ENCODE data around the gene HMGCLL1. TPM values are rescaled to one million over a fixed set of nuclear protein-coding genes. Genes with fewer than 3 reads are reported as not detected.

The HMGCLL1 gene
- total RNA-seq, 2 donors from 2014 or later: 0.14 to 0.42 TPM

DNA sequence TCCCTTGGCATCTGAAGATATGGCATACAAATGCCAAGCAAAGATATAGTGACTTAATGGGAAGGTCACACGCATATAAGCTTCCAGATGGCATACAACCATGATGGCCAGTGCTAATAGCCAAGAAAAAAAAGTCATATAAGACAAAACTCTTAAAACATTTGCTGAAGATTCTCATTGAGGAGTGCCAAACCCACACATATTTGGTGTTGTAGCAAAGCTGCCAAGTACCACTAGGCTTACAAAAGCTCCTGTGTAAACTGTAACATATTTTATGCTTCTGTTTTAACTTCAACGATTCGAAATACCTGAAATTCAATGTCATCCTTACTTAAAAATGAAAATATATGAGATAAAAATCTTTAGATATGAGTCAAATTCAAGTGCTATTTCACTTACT lies 123.0 kb downstream of the HMGCLL1 start:
- intact Hi-C loops (cut with DNase I): no loop called here
- DNase-seq (ENCODE audit: low spot score): no peak

DNA sequence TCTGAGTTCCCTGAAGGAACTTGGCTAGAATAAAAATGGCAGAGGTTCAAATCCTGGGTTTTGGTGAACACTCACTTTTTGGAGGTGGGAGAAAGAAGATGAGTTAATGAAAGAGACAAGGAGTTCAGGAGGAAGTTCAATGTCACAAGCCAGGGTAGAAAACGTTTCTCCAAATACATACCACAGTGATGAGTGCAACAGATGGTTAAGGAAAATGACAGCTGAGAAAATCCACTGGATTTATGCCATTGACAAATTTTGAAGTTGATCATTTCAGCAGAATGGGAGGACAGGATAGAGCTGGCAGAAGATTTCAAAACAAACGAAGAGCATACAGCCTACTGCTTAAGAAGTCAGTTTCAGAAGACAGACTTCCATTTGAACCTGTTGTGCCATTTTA lies 129.0 kb downstream of the HMGCLL1 start:
- intact Hi-C loops (cut with DNase I): no loop called here
- no peak for DNase-seq (ENCODE audit: low spot score)

GRCh38 chr6:55449225-55449624 lies 129.8 kb downstream of the HMGCLL1 start:
- intact Hi-C loops (cut with DNase I): loop anchor here in 1 of 2 donors (10.0 kb wide), 1 partner anchor 506 kb away; no protein-coding TSS in a partner anchor
- no peak for DNase-seq (ENCODE audit: low spot score)

- no peak for DNase-seq (ENCODE audit: low spot score)
- intact Hi-C loops (cut with DNase I): loop anchor here in 1 of 2 donors (10.0 kb wide), 1 partner anchor 506 kb away; no protein-coding TSS in a partner anchor
Measured at GRCh38 chr6:55448451-55448850, 130.5 kb downstream of the HMGCLL1 start.

GRCh38 chr6:55447891-55448290 lies 131.1 kb downstream of the HMGCLL1 start:
- no peak for DNase-seq (ENCODE audit: low spot score)
- intact Hi-C loops (cut with DNase I): loop anchor here in 1 of 2 donors (10.0 kb wide), 1 partner anchor 507 kb away; no protein-coding TSS in a partner anchor

DNA sequence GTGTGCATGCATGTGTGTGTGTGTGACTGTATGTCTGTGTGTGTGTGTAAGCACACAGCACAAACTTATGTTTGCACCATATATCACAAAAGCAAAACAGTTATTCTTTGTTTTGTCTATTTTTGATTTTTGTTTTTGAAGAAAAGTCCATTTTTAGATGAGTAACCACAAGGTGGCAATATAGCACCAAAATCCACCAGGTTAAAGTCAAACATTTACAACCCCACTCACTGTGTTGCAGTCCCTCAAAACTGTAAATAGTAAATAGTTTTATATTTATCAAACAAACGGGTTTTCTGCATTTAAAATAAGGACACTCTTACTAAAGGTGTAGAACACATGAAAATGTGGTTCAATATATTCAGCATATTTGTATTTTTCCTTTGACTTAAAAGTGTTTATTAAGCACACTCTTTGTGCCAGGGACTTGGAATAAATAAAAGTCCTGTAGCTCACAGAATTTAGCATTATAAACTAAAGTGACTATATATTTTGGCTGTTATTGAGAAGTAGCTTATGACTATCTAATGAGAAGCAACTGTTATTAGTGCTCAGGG lies 133.3 kb downstream of the HMGCLL1 start:
- intact Hi-C loops (cut with DNase I): loop anchor here in 1 of 2 donors (10.0 kb wide), 1 partner anchor 509 kb away; no protein-coding TSS in a partner anchor
- no peak for DNase-seq (ENCODE audit: low spot score)

- DNase-seq (ENCODE audit: low spot score): no peak
- intact Hi-C loops (cut with DNase I): loop anchor here in 1 of 2 donors (10.0 kb wide), 1 partner anchor 511 kb away; no protein-coding TSS in a partner anchor
Measured at GRCh38 chr6:55443238-55444134, 135.5 kb downstream of the HMGCLL1 start.

DNA sequence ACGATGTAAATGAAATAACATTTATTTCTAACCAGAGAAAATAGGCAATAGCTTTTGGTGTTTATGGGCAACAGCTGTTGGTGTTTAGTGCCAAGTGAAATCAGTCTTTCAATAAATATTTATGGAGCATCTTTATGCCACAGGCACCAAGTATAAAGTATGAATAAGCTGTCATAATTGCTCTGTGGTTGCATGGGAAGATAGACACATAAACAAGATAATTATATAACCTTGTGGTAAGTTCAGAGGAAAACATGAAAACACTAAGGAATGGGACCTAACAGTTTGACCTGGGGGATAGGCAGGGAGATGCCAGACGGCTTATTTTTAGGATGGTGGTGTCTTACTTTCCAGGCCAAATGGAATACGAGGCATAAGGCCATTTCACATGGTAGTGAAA lies 140.8 kb downstream of the HMGCLL1 start:
- no peak for DNase-seq (ENCODE audit: low spot score)
- intact Hi-C loops (cut with DNase I): no loop called here

DNA sequence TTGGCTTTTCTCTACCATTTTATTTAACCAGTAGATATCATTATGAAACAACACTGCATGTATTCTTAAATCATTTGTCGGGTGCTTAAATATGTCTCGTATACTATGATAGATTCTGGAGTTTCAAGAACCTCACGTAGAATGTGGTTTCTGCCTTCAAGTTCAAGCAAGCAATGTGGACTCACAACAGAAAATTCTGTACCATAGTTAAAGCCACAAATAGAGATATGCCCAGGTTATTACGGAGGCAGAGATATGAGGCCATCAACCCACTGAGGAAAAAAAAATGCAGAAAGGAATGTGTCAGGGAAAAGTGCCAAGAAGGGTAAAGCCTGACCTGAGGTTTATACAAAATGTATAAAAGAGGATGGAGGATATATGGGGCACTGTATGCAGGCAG lies 141.9 kb downstream of the HMGCLL1 start:
- intact Hi-C loops (cut with DNase I): no loop called here
- no peak for DNase-seq (ENCODE audit: low spot score)

GRCh38 chr6:55433446-55434130 lies 145.4 kb downstream of the HMGCLL1 start:
- no peak for DNase-seq (ENCODE audit: low spot score)
- intact Hi-C loops (cut with DNase I): no loop called here

DNA sequence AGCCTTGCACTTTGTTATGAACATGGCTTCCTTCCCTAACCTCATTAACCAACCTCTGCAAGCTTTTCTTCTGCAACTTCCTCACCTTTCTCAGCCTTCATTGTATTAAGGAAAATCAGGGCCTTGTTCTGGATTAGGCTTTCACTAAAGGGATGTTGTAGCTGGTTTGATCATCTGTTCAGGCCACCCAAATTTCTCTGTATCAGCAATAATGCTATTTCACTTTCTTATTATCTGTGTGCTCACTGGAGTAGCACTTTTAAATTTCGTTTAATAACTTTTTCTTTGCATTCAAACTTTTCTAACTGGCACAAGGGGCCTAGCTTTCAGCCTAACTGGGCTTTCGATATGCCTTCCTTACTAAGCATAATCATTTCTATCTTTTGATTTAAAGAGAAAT lies 155.1 kb downstream of the HMGCLL1 start:
- intact Hi-C loops (cut with DNase I): no loop called here
- no peak for DNase-seq (ENCODE audit: low spot score)

- intact Hi-C loops (cut with DNase I): no loop called here
- no peak for DNase-seq (ENCODE audit: low spot score)
Measured at GRCh38 chr6:55410674-55411073, 168.3 kb downstream of the HMGCLL1 start.

- no peak for DNase-seq (ENCODE audit: low spot score)
- intact Hi-C loops (cut with DNase I): no loop called here
Measured at GRCh38 chr6:55405474-55406235, 173.3 kb downstream of the HMGCLL1 start.

- intact Hi-C loops (cut with DNase I): no loop called here
- DNase-seq (ENCODE audit: low spot score): no peak
Measured at GRCh38 chr6:55399351-55399750, 179.6 kb downstream of the HMGCLL1 start.

DNA sequence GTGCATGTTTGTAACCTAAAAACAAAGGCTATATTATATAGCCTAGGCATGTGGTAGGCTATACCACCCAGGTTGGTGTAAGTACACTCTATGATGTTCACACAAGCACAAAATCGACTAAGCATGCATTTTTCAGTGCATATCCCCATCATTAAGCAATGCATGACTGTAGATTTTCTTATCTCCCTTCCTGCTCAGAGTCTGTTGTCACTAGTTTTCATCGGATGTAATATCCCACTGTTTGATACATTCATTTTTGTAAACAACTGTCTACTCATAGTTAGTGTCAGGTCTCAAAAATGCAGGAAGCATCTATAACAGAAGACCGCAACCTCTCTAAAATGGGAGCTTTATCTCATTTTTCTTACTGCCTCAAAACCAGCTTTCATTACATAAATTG lies 181.0 kb downstream of the HMGCLL1 start:
- DNase-seq (ENCODE audit: low spot score): no peak
- intact Hi-C loops (cut with DNase I): no loop called here

DNA sequence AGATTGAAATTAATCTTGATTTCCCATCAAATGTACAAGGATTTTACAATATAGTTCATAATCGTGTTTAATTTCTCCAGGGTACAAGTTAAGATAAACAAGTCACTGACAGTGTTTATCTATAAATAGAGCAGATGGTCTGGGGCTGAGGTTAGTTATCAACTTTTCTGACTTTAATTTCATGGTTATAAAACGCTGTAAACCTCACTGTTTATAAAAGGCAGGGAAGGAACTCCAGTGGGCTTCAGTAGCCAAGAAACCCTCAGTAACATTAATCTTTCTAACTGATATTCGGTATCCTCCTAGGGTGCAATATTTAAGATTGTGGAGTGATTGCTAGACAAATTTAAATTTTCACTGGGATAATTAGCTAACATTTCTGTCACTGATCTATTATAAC lies 183.1 kb downstream of the HMGCLL1 start:
- intact Hi-C loops (cut with DNase I): no loop called here
- no peak for DNase-seq (ENCODE audit: low spot score)

- intact Hi-C loops (cut with DNase I): no loop called here
- DNase-seq (ENCODE audit: low spot score): no peak
Measured at GRCh38 chr6:55388211-55388610, 190.8 kb downstream of the HMGCLL1 start.
